SKM-1 (cell line): ENCODE measurements around the gene TMEM109.

Experiments
- DNase-seq: peaks from one replicate; lab custom pipeline; 2025; ENCODE audit not compliant: unreplicated experiment; lab: John Stamatoyannopoulos, UW

Gene TMEM109

DNA sequence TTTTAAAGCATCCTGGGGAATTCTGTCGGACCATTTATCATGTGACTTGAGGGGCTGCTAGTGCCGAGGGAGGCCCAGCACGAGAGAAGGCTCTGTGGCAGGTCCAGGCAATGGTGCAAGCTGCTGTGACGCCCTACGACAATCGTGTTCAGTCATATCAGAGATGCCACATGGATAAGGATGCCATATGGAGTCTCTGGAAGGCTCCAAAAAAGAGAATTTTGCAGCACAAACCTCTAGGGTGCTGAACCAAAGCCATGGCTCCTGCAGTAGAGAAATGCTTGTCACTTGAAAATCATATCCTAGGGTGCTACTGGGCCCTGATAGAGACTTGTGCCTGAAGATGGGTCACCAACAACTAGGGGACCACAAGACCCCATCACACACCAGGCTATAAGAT, 50.8 kb downstream of the TMEM109 start:
- no peak for DNase-seq

DNA sequence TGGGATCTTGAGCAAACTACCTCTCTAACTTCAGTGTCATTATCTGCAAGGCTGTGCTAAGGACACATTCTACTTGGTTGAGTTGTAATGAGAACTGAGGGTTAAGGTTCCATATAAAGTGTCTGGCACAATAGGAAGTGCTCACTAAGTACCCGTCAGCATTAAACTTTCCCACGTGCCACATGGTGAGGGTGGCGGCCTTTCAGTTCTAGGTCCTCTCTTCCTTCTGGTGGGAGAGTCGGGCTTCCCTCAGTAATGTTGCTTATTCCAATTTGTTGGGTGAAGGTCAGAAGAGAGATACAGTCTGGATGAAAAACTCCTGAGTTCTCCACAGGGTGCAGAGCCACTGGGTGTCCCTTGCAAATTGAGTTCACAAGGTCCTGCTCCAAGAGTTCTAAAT, 52.9 kb downstream of the TMEM109 start:
- no peak for DNase-seq

DNA sequence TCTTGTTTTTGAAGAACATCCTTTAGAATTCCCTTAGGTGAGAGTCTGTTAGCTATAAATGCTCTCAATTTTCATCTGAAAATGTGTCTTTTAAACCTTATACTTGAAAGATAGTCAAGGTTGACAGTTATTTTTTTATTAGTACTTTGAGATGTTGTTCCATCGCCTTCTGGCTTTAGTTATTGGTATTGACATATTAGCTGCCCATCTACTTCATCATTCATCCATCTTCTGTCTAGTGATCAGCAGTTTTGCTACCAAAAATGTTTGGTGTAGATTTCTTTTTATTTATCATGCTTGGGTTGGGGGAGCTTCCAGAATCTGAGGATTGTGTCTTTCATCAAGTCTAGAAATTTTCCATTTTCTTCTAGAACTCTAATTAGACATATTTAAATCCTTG, 54.3 kb downstream of the TMEM109 start:
- no peak for DNase-seq

DNA sequence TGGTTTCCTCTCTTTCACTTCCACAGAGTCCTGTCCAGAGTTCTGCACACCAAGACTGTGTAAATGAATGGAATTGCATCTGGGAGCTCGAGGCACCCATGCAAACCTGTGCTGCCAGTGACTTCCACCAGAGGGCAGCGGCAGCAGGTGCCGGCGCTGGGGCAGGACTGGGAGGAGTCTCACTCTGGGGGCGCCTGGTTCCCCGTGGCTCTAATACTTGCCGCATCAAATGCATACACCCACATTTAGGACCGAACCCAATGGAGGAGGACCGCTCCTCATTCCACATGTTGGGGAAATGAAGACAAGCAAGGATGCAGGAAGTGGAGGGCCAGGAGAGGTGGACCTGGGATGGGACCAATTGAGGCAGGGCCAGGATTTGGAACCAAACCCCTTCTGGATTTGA, 56.4 kb downstream of the TMEM109 start:
- DNase-seq: peak; percentile 45

DNA sequence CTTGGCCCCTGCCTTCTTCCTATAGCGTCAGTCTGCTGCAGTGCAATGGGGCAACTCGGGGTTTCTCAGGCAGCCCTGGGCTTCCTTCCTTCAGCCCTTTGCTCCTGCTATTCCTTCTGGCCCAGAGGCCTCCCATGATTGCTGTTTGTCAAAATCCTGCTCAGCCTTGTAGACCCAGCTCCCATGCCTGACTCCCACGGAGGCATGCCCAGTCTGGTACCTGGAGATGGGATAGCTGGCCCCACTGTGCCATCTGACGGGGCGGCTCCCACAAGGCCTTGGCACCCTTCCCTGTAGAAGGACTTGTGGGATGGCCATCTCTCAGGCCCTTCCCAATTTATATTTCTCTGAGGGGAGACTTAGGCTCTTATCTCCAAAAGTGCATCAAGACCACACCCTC, 56.9 kb downstream of the TMEM109 start:
- no peak for DNase-seq

DNA sequence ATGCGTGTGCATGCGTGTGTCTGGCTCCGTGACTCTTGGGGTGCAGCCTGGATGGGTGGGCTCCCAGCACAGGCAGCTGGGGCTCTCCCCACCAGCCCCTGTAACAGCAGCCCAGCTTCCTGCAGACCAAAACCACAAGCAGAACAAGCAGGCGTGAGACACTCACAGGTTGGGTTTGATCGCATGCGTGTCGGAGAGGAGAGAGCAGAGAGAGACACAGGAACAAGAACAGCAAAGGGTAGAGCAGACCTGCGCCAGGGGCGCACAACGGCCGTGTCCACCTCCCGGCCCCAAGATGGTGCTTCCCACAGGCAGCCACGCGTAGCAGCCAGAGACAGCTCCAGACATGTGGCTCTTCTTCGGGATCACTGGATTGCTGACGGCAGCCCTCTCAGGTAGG, 57.6 kb downstream of the TMEM109 start, which contains the start of gene CD6:
Gene CD6 (plus strand): TSS at position 161 of the 400 bp plus-strand sequence. CDS start 186 bp downstream, at position 347.
- DNase-seq: no peak

DNA sequence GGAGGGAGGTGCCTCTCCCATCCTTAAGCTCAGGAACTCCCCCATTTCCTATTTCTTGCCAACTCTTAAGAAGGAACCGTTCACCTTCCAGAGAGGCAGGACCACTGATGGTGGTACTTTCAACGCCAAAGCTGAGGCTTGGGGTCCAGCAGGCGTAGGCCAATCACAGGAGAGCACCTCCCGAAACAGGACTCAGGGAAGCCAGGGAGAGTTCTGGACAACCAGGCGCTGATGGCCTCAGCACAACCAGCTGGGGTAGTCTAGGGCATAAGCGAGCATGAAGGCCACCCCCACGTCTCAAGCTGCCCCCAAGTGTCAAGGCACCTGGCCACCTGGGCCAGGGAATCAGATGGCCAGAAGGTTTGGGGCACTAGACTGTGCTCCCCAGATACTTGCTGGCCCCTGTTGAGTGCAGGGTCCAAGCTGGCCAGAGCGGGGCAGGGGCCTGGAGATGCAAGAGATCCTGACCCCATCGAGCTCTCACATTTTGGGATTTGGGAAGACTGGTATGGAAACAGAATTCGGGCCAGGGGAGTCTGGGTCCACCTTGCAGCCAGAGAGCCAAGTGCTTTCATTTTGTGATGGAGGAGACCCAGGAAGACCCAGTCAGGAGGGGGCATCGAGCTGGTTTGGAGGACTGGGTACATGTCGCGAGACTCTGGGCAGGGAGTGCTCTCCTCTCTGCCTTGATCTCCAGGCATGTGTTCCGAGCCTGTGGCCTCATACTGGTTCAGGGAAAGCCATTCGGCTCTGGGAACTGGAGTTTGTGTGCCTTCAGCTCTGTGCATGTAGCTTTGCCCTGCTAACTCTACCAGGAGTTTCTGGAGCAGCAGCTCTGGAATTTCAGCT, 58.4 kb downstream of the TMEM109 start:
- DNase-seq: no peak
